ENCODE data around the gene RAB1A.
"Not testable (repeated sequence)": the region's sequence is repeated elsewhere in the genome, so short reads cannot be mapped to it uniquely, and the experiment has no call there.

Gene RAB1A

GRCh38 chr2:65136253-65136652 is 6.3 kb upstream of the RAB1A start:
- DNase-seq (ENCODE audit: low spot score): no peak

GRCh38 chr2:65134158-65134557 is 4.3 kb upstream of the RAB1A start:
- no peak for DNase-seq (ENCODE audit: low spot score)

GRCh38 chr2:65133626-65134025 is 3.7 kb upstream of the RAB1A start:
- DNase-seq (ENCODE audit: low spot score): no peak

GRCh38 chr2:65132930-65133329 is 3.0 kb upstream of the RAB1A start:
- not testable (repeated sequence) for DNase-seq (ENCODE audit: low spot score)

- no peak for DNase-seq (ENCODE audit: low spot score)
Observed at GRCh38 chr2:65130664-65131175, 814 bp upstream of the RAB1A start.

GRCh38 chr2:65129286-65129825 is 550 bp downstream of the RAB1A start:
- DNase-seq (ENCODE audit: low spot score): peak; percentile 6

- DNase-seq (ENCODE audit: low spot score): no peak
Observed at GRCh38 chr2:65128297-65129190, 1.4 kb downstream of the RAB1A start.

GRCh38 chr2:65125457-65125856 is 4.4 kb downstream of the RAB1A start:
- DNase-seq (ENCODE audit: low spot score): not testable (repeated sequence)

- DNase-seq (ENCODE audit: low spot score): no peak
Observed at GRCh38 chr2:65122313-65122712, 7.6 kb downstream of the RAB1A start.

- DNase-seq (ENCODE audit: low spot score): no peak
Observed at GRCh38 chr2:65120990-65121693, 8.8 kb downstream of the RAB1A start.

- DNase-seq (ENCODE audit: low spot score): no peak
Observed at GRCh38 chr2:65116645-65117044, 13.3 kb downstream of the RAB1A start.

GRCh38 chr2:65114921-65115320 is 15.0 kb downstream of the RAB1A start:
- DNase-seq (ENCODE audit: low spot score): no peak

- DNase-seq (ENCODE audit: low spot score): no peak
Observed at GRCh38 chr2:65113816-65114215, 16.1 kb downstream of the RAB1A start.

GRCh38 chr2:65113229-65113628 is 16.7 kb downstream of the RAB1A start:
- DNase-seq (ENCODE audit: low spot score): no peak

GRCh38 chr2:65112633-65113032 is 17.3 kb downstream of the RAB1A start:
- DNase-seq (ENCODE audit: low spot score): no peak

GRCh38 chr2:65108780-65109179 is 21.1 kb downstream of the RAB1A start:
- DNase-seq (ENCODE audit: low spot score): no peak

- no peak for DNase-seq (ENCODE audit: low spot score)
Observed at GRCh38 chr2:65107530-65107929, 22.4 kb downstream of the RAB1A start.

- DNase-seq (ENCODE audit: low spot score): no peak
Observed at GRCh38 chr2:65103013-65103715, 26.7 kb downstream of the RAB1A start.

- no peak for DNase-seq (ENCODE audit: low spot score)
Observed at GRCh38 chr2:65101071-65101470, 28.8 kb downstream of the RAB1A start.

- DNase-seq (ENCODE audit: low spot score): no peak
Observed at GRCh38 chr2:65098741-65099140, 31.2 kb downstream of the RAB1A start.

- no peak for DNase-seq (ENCODE audit: low spot score)
Observed at GRCh38 chr2:65097844-65098243, 32.1 kb downstream of the RAB1A start.

GRCh38 chr2:65096948-65097347 is 33.0 kb downstream of the RAB1A start:
- DNase-seq (ENCODE audit: low spot score): no peak
